HEK293 (cell line): Measurements from ENCODE around the gene CBX5.

ENCODE experiments used
- EGR2 ChIP-seq: fragments of 450-650 bp; formaldehyde crosslinking; IDR thresholded peaks from 2 replicates; pipeline ENCODE4 v1.5.1; 2016; ENCODE audit warnings: low read depth, missing biosample characterization, missing genetic modification characterization
- FEZF1 ChIP-seq: fragments of 450-650 bp; formaldehyde crosslinking; IDR thresholded peaks from 2 replicates; pipeline ENCODE4 v1.5.1; 2016; ENCODE audit warnings: missing biosample characterization, missing genetic modification characterization
- GFI1B ChIP-seq: fragments of 450-650 bp; formaldehyde crosslinking; IDR thresholded peaks from 2 replicates; pipeline ENCODE4 v1.5.1; 2016; ENCODE audit warnings: missing biosample characterization, missing genetic modification characterization
- KLF1 ChIP-seq: fragments of 450-650 bp; formaldehyde crosslinking; IDR thresholded peaks from 2 replicates; pipeline ENCODE4 v1.5.1; 2016; ENCODE audit warnings: missing biosample characterization, missing genetic modification characterization
- TRIM28 ChIP-seq: IDR thresholded peaks from 2 replicates; pipeline ENCODE4 v1.6.1; 2011; ENCODE audit warnings: low read length, control low read depth, borderline replicate concordance
- ZBTB17 ChIP-seq: fragments of 450-650 bp; formaldehyde crosslinking; IDR thresholded peaks from 2 replicates; pipeline ENCODE4 v1.5.1; 2016; ENCODE audit warnings: missing biosample characterization, missing genetic modification characterization
- ZIC2 ChIP-seq: fragments of 450-650 bp; formaldehyde crosslinking; IDR thresholded peaks from 2 replicates; pipeline ENCODE4 v1.5.1; 2016; ENCODE audit warnings: missing biosample characterization, missing genetic modification characterization
- ZNF132 ChIP-seq: fragments of 450-650 bp; formaldehyde crosslinking; IDR thresholded peaks from 2 replicates; pipeline ENCODE4 v1.5.1; 2017; ENCODE audit warnings: missing biosample characterization, missing genetic modification characterization, borderline replicate concordance
- ZNF16 ChIP-seq: fragments of 450-650 bp; formaldehyde crosslinking; IDR thresholded peaks from 2 replicates; pipeline ENCODE4 v1.5.1; 2016; ENCODE audit warnings: low read depth, missing biosample characterization, missing genetic modification characterization
- ZNF175 ChIP-seq: fragments of 450-650 bp; formaldehyde crosslinking; IDR thresholded peaks from 2 replicates; pipeline ENCODE4 v1.5.1; 2016; ENCODE audit warnings: missing biosample characterization, missing genetic modification characterization
- ZNF19 ChIP-seq: fragments of 450-650 bp; formaldehyde crosslinking; IDR thresholded peaks from 2 replicates; pipeline ENCODE4; 2016; ENCODE audit warnings: missing biosample characterization, missing genetic modification characterization, low read depth
- ZNF223 ChIP-seq: fragments of 450-650 bp; formaldehyde crosslinking; IDR thresholded peaks from 2 replicates; pipeline ENCODE4 v1.5.1; 2016; ENCODE audit warnings: missing biosample characterization, missing genetic modification characterization
- ZNF24 ChIP-seq: fragments of 450-650 bp; formaldehyde crosslinking; IDR thresholded peaks from 2 replicates; pipeline ENCODE4 v1.5.1; 2016; ENCODE audit warnings: missing biosample characterization, missing genetic modification characterization
- ZNF366 ChIP-seq: fragments of 450-650 bp; formaldehyde crosslinking; conservative IDR thresholded peaks from 2 replicates; pipeline ENCODE4 v1.5.1; 2016; ENCODE audit warnings: missing biosample characterization, missing genetic modification characterization
- ZNF423 ChIP-seq: fragments of 450-650 bp; formaldehyde crosslinking; IDR thresholded peaks from 2 replicates; pipeline ENCODE4 v1.5.1; 2016; ENCODE audit warnings: missing biosample characterization, missing genetic modification characterization
- ZNF426 ChIP-seq: fragments of 450-650 bp; formaldehyde crosslinking; IDR thresholded peaks from 2 replicates; pipeline ENCODE4 v1.5.1; 2017; ENCODE audit warnings: missing biosample characterization, missing genetic modification characterization, mild to moderate bottlenecking, inconsistent platforms, moderate library complexity
- ZNF433 ChIP-seq: fragments of 450-650 bp; formaldehyde crosslinking; IDR thresholded peaks from 2 replicates; pipeline ENCODE4 v1.5.1; 2016; ENCODE audit warnings: missing biosample characterization, missing genetic modification characterization, low read depth
- ZNF449 ChIP-seq: fragments of 450-650 bp; formaldehyde crosslinking; IDR thresholded peaks from 2 replicates; pipeline ENCODE4 v1.5.1; 2017; ENCODE audit warnings: missing biosample characterization, mild to moderate bottlenecking, missing genetic modification characterization, moderate library complexity
- ZNF488 ChIP-seq: fragments of 450-650 bp; formaldehyde crosslinking; IDR thresholded peaks from 2 replicates; pipeline ENCODE4 v1.5.1; 2016; ENCODE audit warnings: missing biosample characterization, missing genetic modification characterization
- ZNF514 ChIP-seq: fragments of 450-650 bp; formaldehyde crosslinking; IDR thresholded peaks from 2 replicates; pipeline ENCODE4 v1.5.1; 2016; ENCODE audit warnings: missing biosample characterization, missing genetic modification characterization
- ZNF544 ChIP-seq: fragments of 450-650 bp; formaldehyde crosslinking; IDR thresholded peaks from 2 replicates; pipeline ENCODE4 v1.5.0; 2017; ENCODE audit warnings: missing biosample characterization, missing genetic modification characterization
- ZNF548 ChIP-seq: fragments of 450-650 bp; formaldehyde crosslinking; IDR thresholded peaks from 2 replicates; pipeline ENCODE4 v1.5.1; 2016; ENCODE audit warnings: missing biosample characterization, missing genetic modification characterization
- ZNF555 ChIP-seq: fragments of 450-650 bp; formaldehyde crosslinking; conservative IDR thresholded peaks from 2 replicates; pipeline ENCODE4 v1.5.1; 2017; ENCODE audit warnings: missing biosample characterization, mild to moderate bottlenecking, missing genetic modification characterization, inconsistent platforms
- ZNF558 ChIP-seq: fragments of 450-650 bp; formaldehyde crosslinking; IDR thresholded peaks from 2 replicates; pipeline ENCODE4 v1.5.1; 2016; ENCODE audit warnings: missing biosample characterization, missing genetic modification characterization
- ZNF596 ChIP-seq: fragments of 450-650 bp; IDR thresholded peaks from 2 replicates; pipeline ENCODE4 v1.5.0; 2018; ENCODE audit warnings: missing biosample characterization, mild to moderate bottlenecking, missing genetic modification characterization, moderate library complexity
- ZNF654 ChIP-seq: fragments of 450-650 bp; formaldehyde crosslinking; IDR thresholded peaks from 2 replicates; pipeline ENCODE4 v1.5.1; 2016; ENCODE audit warnings: low read depth, missing biosample characterization, missing genetic modification characterization
- ZNF76 ChIP-seq: fragments of 450-650 bp; formaldehyde crosslinking; IDR thresholded peaks from 2 replicates; pipeline ENCODE4; 2016; ENCODE audit warnings: low read depth, missing biosample characterization, missing genetic modification characterization, borderline replicate concordance
- TF ChIP-seq, protein P1 (sequence below): fragments of 450-650 bp; formaldehyde crosslinking; IDR thresholded peaks from 2 replicates; pipeline ENCODE4 v1.5.1; 2016; ENCODE audit warnings: missing biosample characterization, missing genetic modification characterization
- TF ChIP-seq, protein P2 (sequence below): fragments of 450-650 bp; formaldehyde crosslinking; IDR thresholded peaks from 2 replicates; pipeline ENCODE4 v1.5.1; 2017; ENCODE audit warnings: missing biosample characterization, missing genetic modification characterization
- TF ChIP-seq, protein P3 (sequence below): fragments of 450-650 bp; formaldehyde crosslinking; IDR thresholded peaks from 2 replicates; pipeline ENCODE4 v1.5.1; 2017; ENCODE audit warnings: missing biosample characterization, missing genetic modification characterization
- TF ChIP-seq, protein P4 (sequence below): fragments of 450-650 bp; formaldehyde crosslinking; IDR thresholded peaks from 2 replicates; pipeline ENCODE4 v1.5.1; 2016; ENCODE audit warnings: missing biosample characterization, missing genetic modification characterization

CBX5 gene

GRCh38 chr12:54262403-54262925 is 17.5 kb downstream of the CBX5 start (continued):
- no peak for TF ChIP-seq ZNF555
- TF ChIP-seq ZNF558 (tag by site-specific recombination): 0 out of 2 replicates have a peak, but pooled peaks have one; percentile 45
- TF ChIP-seq ZNF19 (tag by site-specific recombination): no peak
- TF ChIP-seq ZNF488 (tag by site-specific recombination): no peak
- TF ChIP-seq ZNF433 (tag by site-specific recombination): no peak
- no peak for TF ChIP-seq ZNF548 (tag by site-specific recombination)
- no peak for TF ChIP-seq KLF1 (tag by site-specific recombination)
- TF ChIP-seq, protein P1, sequence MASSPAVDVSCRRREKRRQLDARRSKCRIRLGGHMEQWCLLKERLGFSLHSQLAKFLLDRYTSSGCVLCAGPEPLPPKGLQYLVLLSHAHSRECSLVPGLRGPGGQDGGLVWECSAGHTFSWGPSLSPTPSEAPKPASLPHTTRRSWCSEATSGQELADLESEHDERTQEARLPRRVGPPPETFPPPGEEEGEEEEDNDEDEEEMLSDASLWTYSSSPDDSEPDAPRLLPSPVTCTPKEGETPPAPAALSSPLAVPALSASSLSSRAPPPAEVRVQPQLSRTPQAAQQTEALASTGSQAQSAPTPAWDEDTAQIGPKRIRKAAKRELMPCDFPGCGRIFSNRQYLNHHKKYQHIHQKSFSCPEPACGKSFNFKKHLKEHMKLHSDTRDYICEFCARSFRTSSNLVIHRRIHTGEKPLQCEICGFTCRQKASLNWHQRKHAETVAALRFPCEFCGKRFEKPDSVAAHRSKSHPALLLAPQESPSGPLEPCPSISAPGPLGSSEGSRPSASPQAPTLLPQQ (tag by site-specific recombination): 0 out of 2 replicates have a peak, but pooled peaks have one; percentile 19
- peak; percentile 73; the same call in 1 of the 2 replicates for TF ChIP-seq ZBTB17 (tag by site-specific recombination)
- no peak for TF ChIP-seq ZNF596 (tag by site-specific recombination)
- TF ChIP-seq ZNF544 (tag by site-specific recombination): no peak
- TF ChIP-seq, protein P2, sequence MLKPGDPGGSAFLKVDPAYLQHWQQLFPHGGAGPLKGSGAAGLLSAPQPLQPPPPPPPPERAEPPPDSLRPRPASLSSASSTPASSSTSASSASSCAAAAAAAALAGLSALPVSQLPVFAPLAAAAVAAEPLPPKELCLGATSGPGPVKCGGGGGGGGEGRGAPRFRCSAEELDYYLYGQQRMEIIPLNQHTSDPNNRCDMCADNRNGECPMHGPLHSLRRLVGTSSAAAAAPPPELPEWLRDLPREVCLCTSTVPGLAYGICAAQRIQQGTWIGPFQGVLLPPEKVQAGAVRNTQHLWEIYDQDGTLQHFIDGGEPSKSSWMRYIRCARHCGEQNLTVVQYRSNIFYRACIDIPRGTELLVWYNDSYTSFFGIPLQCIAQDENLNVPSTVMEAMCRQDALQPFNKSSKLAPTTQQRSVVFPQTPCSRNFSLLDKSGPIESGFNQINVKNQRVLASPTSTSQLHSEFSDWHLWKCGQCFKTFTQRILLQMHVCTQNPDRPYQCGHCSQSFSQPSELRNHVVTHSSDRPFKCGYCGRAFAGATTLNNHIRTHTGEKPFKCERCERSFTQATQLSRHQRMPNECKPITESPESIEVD (tag by site-specific recombination): peak; percentile 82
- peak; percentile 72 for TF ChIP-seq FEZF1 (tag by site-specific recombination)
- peak; percentile 52; the same call in 1 of the 2 replicates for TF ChIP-seq ZNF24 (tag by site-specific recombination)
- TF ChIP-seq EGR2 (tag by site-specific recombination): no peak
- TF ChIP-seq GFI1B: no peak
- TF ChIP-seq ZNF654: no peak
- TF ChIP-seq ZNF423 (tag by site-specific recombination): no peak
- TF ChIP-seq ZNF76 (tag by site-specific recombination): no peak
- TF ChIP-seq ZNF16 (tag by site-specific recombination): no peak
- TF ChIP-seq ZNF514: no peak
- no peak for TF ChIP-seq ZNF449 (tag by site-specific recombination)
- TF ChIP-seq, protein P3, sequence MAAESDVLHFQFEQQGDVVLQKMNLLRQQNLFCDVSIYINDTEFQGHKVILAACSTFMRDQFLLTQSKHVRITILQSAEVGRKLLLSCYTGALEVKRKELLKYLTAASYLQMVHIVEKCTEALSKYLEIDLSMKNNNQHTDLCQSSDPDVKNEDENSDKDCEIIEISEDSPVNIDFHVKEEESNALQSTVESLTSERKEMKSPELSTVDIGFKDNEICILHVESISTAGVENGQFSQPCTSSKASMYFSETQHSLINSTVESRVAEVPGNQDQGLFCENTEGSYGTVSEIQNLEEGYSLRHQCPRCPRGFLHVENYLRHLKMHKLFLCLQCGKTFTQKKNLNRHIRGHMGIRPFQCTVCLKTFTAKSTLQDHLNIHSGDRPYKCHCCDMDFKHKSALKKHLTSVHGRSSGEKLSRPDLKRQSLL (tag by site-specific recombination): peak; percentile 54; the same call in 1 of the 2 replicates
- TF ChIP-seq TRIM28: no peak; the same call in 1 of the 2 replicates
- no peak for TF ChIP-seq ZNF132 (tag by site-specific recombination)
- TF ChIP-seq ZNF366 (tag by site-specific recombination): peak; percentile 82
- TF ChIP-seq ZIC2 (tag by site-specific recombination): no peak
- no peak for TF ChIP-seq ZNF223 (tag by site-specific recombination)
- TF ChIP-seq ZNF426 (tag by site-specific recombination): no peak
- no peak for TF ChIP-seq ZNF175 (tag by site-specific recombination)
- TF ChIP-seq, protein P4, sequence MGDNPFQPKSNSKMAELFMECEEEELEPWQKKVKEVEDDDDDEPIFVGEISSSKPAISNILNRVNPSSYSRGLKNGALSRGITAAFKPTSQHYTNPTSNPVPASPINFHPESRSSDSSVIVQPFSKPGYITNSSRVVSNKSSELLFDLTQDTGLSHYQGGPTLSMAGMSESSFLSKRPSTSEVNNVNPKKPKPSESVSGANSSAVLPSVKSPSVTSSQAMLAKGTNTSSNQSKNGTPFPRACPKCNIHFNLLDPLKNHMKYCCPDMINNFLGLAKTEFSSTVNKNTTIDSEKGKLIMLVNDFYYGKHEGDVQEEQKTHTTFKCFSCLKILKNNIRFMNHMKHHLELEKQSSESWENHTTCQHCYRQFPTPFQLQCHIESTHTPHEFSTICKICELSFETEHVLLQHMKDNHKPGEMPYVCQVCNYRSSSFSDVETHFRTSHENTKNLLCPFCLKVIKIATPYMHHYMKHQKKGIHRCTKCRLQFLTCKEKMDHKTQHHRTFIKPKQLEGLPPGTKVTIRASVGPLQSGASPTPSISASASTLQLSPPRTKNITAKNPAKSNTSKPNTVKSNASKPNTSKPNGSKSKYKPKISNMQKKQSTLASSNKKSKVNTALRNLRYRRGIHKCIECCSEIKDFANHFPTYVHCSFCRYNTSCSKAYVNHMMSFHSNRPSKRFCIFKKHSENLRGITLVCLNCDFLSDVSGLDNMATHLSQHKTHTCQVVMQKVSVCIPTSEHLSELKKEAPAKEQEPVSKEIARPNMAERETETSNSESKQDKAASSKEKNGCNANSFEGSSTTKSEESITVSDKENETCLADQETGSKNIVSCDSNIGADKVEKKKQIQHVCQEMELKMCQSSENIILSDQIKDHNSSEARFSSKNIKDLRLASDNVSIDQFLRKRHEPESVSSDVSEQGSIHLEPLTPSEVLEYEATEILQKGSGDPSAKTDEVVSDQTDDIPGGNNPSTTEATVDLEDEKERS (tag by site-specific recombination): no peak
